ENCODE results near the gene IPO11.

- TF ChIP-seq SUZ12 (IDR thresholded peaks at IDR 0.05; ENCODE audit: extremely low read depth, insufficient read depth, insufficient read length) (no peak), YY1 (IDR thresholded peaks at IDR 0.05; ENCODE audit: insufficient read depth, insufficient read length) (no peak)
Measured at GRCh38 chr5:62403411-62404250, 8.9 kb upstream of the IPO11 start, which contains the start of gene DIMT1.

Measured in NT2/D1 (cell line).